ENCODE data around the gene PLEKHA6.

PLEKHA6 gene

GRCh38 chr1:204257446-204257845, 102.3 kb downstream of the PLEKHA6 start:
- no peak overlapping the region for H3K9ac ChIP-seq

GRCh38 chr1:204256531-204256930, 103.2 kb downstream of the PLEKHA6 start:
- no peak overlapping the region for H2AFZ ChIP-seq (ENCODE audit: low read depth)
- H3K27ac ChIP-seq, result no peak overlapping the region
- H3K4me2 ChIP-seq, result no peak overlapping the region
- H3K4me3 ChIP-seq (IDR thresholded peaks at IDR 0.05; ENCODE audit: insufficient read depth, low read depth, low read length), result no peak overlapping the region
- no peaks in the 10 kb centered on the region for H3K4me1 ChIP-seq (ENCODE audit: low read depth, poor library complexity, severe bottlenecking)
- H3K27me3 ChIP-seq (ENCODE audit: insufficient read depth, low read depth), result peaks cover 13% of the 10 kb centered on the region
- no peaks in the 10 kb centered on the region for H4K20me1 ChIP-seq (ENCODE audit: insufficient read depth)
- no peaks in the 10 kb centered on the region for H3K36me3 ChIP-seq (ENCODE audit: insufficient read depth)
- TF ChIP-seq CTCF (conservative IDR thresholded peaks at IDR 0.05; ENCODE audit: low read depth, low read length), result no peak
- H3K9ac ChIP-seq, result no peak overlapping the region
- H3K79me2 ChIP-seq (ENCODE audit: insufficient read depth, low read depth), result no peaks in the 10 kb centered on the region

More at GRCh38 chr1:204257446-204257845, 102.3 kb downstream of the PLEKHA6 start:
- Histone ChIP-seq H3K36me3 (ENCODE audit: insufficient read depth) (no peaks in the 10 kb centered on the region), H3K4me3 (IDR thresholded peaks at IDR 0.05; ENCODE audit: insufficient read depth, low read depth, low read length) (no peak overlapping the region), H3K4me2 (no peak overlapping the region), H3K27ac (no peak overlapping the region), H3K27me3 (ENCODE audit: insufficient read depth, low read depth) (peaks cover 15% of the 10 kb centered on the region), H4K20me1 (ENCODE audit: insufficient read depth) (no peaks in the 10 kb centered on the region), H2AFZ (ENCODE audit: low read depth) (no peak overlapping the region), H3K79me2 (ENCODE audit: insufficient read depth, low read depth) (no peaks in the 10 kb centered on the region), H3K4me1 (ENCODE audit: low read depth, poor library complexity, severe bottlenecking) (no peaks in the 10 kb centered on the region)
- TF ChIP-seq CTCF (conservative IDR thresholded peaks at IDR 0.05; ENCODE audit: low read depth, low read length), result no peak

GRCh38 chr1:204255966-204256365, 103.8 kb downstream of the PLEKHA6 start:
- no peak for TF ChIP-seq CTCF (conservative IDR thresholded peaks at IDR 0.05; ENCODE audit: low read depth, low read length)
- no peaks in the 10 kb centered on the region for H3K4me1 ChIP-seq (ENCODE audit: low read depth, poor library complexity, severe bottlenecking)
- H2AFZ ChIP-seq (ENCODE audit: low read depth), result no peak overlapping the region
- no peaks in the 10 kb centered on the region for H3K79me2 ChIP-seq (ENCODE audit: insufficient read depth, low read depth)
- H4K20me1 ChIP-seq (ENCODE audit: insufficient read depth), result no peaks in the 10 kb centered on the region
- H3K9ac ChIP-seq, result no peak overlapping the region
- no peak overlapping the region for H3K4me3 ChIP-seq (IDR thresholded peaks at IDR 0.05; ENCODE audit: insufficient read depth, low read depth, low read length)
- H3K27ac ChIP-seq, result no peak overlapping the region
- H3K27me3 ChIP-seq (ENCODE audit: insufficient read depth, low read depth), result peaks cover 19% of the 10 kb centered on the region
- H3K4me2 ChIP-seq, result no peak overlapping the region
- H3K36me3 ChIP-seq (ENCODE audit: insufficient read depth), result no peaks in the 10 kb centered on the region

- Histone ChIP-seq H3K9ac (no peak overlapping the region), H3K4me1 (ENCODE audit: low read depth, poor library complexity, severe bottlenecking) (no peaks in the 10 kb centered on the region), H3K36me3 (ENCODE audit: insufficient read depth) (no peaks in the 10 kb centered on the region), H2AFZ (ENCODE audit: low read depth) (no peak overlapping the region), H3K4me2 (no peak overlapping the region), H3K27me3 (ENCODE audit: insufficient read depth, low read depth) (peaks cover 23% of the 10 kb centered on the region), H3K4me3 (IDR thresholded peaks at IDR 0.05; ENCODE audit: insufficient read depth, low read depth, low read length) (no peak overlapping the region), H3K27ac (no peak overlapping the region), H4K20me1 (ENCODE audit: insufficient read depth) (no peaks in the 10 kb centered on the region), H3K79me2 (ENCODE audit: insufficient read depth, low read depth) (no peaks in the 10 kb centered on the region)
- no peak for TF ChIP-seq CTCF (conservative IDR thresholded peaks at IDR 0.05; ENCODE audit: low read depth, low read length)
Measured at GRCh38 chr1:204255225-204255624, 104.5 kb downstream of the PLEKHA6 start.

Measured in KMS-11 (cell line).